Uterine smooth muscle cell (primary cell): ENCODE results near the gene CDH23. TPM values are rescaled to one million over a fixed set of nuclear protein-coding genes. Genes with fewer than 3 reads are reported as not detected.

Experiments used
- total RNA-seq: library from RNA; depleted of rRNA; stranded (reverse); fragments of >200 nt; gene quantifications from 2 replicates; pipeline ENCODE4 v1.2.3, GENCODE V29; 2014

CDH23 gene
- total RNA-seq, result under 0.01 and 0.12 TPM in 2 replicates

GRCh38 chr10:71396711-71397295 lies at the start of gene CDH23:
TSS of gene CDH23 (plus strand) at chr10:71396920. CDS start at chr10:71439832, 42,912 bp downstream.

GRCh38 chr10:71719464-71720201 lies 322.9 kb downstream of the CDH23 start, which contains the start of gene C10orf105:
TSS of gene C10orf105 (minus strand) at chr10:71719778. CDS start at chr10:71716337, 3,441 bp downstream.

DNA sequence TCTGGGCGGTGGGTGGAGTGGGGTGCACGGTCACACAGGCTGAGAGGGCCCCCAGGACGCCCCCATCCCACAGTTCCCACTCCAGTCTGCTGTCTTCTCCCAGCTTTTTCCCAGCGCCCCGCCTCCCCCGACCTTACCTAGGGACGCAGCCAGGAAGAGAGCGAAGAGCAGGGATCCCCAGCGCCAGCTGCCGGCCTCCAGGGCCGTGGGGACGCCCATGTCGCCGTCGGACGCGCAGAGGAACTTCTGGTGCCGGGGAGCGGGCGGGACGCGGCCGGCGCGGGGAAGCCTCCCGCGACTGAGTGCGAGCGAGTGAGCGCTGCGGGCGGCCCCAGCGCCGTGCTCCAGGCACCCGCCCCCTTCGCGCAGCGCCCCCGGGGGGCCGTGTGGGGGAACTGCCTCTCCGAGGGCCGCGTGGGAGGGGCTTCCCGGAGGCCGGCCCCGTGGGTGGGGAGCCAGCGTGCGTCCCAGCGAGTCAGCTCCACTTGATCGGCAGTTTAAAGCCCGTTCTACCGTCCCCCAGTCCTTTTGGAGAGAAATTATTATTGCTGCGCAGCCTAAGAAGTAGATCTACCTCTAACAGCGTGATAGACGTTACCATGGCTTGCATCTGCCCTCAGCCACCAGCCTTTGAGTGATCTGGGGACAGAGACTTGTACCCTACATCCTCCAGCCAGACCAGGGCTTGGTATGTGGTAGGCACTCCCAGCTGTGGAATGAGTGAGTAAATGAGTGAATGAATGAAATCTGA lies 376.7 kb downstream of the CDH23 start, which contains the start of gene VSIR:
TSS of gene VSIR (minus strand) at position 300 of the 751 bp plus-strand sequence. CDS start at position 219, 81 bp downstream.

GRCh38 chr10:71850743-71851464 lies 454.2 kb downstream of the CDH23 start, which contains the start of gene PSAP:
TSS of gene PSAP (minus strand) at chr10:71851251. CDS start at chr10:71851221, 30 bp downstream.

Other genes starting within 250 kb of the CDH23 start
- gene UNC5B, start 184.3 kb upstream of the CDH23 start, total RNA-seq, result 11.2 and 51.4 TPM in 2 replicates
- 0.62 and 0.66 TPM in 2 replicates for gene SLC29A3, start 77.7 kb upstream of the CDH23 start, total RNA-seq